Middle frontal gyrus (tissue), 1 donor: ENCODE data around the gene LRP4.

Experiments
- DNase-seq: peaks from one replicate; pipeline ENCODE4 v3.0.0-alpha.2; 2015; ENCODE audit warnings: low spot score; ENCODE audit errors: extremely low spot score

LRP4 gene

GRCh38 chr11:46895821-46896220 lies 22.5 kb downstream of the LRP4 start:
- peak; percentile 58 for DNase-seq

DNA sequence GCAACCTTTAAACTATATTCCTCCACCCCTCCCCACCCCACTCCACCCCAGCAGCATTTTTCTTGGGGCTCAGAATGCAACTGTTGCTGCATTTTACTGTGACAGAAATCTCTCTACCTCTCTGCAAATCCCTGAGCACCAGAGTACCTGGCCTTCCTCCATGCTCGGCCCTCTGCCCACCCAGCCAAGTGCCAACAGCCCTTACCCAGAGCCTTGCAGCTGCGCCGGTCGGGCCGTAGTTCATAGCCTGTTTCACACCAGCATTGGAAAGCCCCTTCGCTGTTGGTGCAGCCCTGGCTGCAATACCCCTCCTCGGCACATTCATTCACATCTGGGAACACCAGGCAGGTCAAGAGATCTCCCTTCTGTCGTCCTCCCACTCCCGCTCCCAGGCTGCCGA lies 23.4 kb downstream of the LRP4 start:
- no peak for DNase-seq

- no peak for DNase-seq
Observed at GRCh38 chr11:46894506-46894905, 23.8 kb downstream of the LRP4 start.

- DNase-seq, result no peak
Observed at GRCh38 chr11:46892838-46893237, 25.5 kb downstream of the LRP4 start.

DNA sequence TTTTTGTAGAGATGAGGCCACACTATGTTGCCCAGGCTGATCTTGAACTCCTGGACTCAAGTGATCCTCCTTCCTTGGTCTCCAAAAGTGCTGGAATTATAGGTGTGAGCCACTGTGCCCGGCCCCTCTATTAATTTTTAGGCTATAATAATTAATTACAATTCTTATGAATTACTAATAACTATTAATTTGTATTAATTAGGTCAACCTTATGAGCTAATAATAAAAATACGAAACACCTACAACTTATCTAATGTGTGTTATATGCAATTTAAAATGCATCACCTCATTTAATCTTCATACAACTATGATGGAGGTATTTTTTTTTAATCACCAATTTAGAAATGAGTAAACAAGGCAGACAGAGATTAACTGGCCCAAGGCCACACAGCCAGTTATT lies 26.2 kb downstream of the LRP4 start:
- DNase-seq, result no peak

DNA sequence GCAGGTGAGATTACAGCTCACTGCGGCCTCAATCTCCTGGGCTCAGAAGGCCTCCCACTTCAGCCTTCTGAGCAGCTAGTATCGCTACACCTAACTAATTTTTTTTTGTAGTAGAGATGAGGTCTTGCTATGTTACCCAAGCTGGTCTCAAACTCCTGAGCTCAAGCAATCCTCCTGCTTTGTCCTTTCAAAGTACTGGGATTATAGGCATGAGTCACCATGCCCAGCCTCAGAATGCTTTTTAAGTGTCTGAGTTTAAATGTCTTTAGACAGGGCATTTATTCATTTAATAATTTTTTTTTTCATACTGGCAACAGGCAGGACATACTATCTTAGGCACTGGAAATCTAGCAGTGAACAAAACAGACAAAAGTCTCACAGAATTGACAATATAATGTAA lies 27.7 kb downstream of the LRP4 start:
- no peak for DNase-seq

DNA sequence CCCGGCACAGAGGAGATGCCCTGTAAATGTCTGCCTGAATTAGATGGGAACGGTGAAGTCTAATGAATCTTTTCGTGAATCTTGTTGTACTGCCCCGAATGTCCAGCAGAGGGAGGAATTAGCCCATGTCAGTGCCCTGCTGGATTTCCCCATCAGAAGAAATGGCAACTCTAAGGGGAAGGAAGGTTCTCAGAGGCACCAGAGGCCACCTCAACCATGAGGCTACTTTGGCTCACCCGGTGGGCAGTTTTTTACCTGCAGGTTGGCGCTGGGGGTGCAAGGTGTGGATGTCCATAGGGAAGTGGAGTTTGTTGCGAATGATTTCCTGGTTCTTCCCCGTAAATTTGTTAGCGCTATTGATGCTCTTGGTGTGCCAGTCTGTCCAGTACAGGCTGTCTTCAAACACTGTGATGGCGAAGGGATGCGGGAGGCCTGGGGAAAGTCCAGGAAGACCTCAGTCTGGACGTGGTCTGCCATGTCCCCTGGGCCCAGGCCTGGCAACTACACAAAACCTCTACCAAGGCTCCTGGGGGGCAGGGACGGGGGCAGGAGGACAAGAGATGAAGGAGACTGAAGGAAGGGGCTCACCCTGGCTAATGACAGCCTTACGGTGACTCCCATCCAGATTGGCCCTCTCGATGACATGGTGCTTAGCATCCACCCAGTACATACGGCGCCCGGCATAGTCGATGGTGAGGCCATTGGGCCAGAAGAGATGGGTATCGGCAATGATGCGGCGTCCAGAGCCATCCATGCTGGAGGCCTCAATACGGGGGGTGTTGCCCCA lies 28.5 kb downstream of the LRP4 start:
- DNase-seq, result peak; percentile 65

- no peak for DNase-seq
Observed at GRCh38 chr11:46889251-46889650, 29.1 kb downstream of the LRP4 start.

- no peak for DNase-seq
Observed at GRCh38 chr11:46888636-46889035, 29.7 kb downstream of the LRP4 start.

- no peak for DNase-seq
Observed at GRCh38 chr11:46886211-46886610, 32.1 kb downstream of the LRP4 start.

DNA sequence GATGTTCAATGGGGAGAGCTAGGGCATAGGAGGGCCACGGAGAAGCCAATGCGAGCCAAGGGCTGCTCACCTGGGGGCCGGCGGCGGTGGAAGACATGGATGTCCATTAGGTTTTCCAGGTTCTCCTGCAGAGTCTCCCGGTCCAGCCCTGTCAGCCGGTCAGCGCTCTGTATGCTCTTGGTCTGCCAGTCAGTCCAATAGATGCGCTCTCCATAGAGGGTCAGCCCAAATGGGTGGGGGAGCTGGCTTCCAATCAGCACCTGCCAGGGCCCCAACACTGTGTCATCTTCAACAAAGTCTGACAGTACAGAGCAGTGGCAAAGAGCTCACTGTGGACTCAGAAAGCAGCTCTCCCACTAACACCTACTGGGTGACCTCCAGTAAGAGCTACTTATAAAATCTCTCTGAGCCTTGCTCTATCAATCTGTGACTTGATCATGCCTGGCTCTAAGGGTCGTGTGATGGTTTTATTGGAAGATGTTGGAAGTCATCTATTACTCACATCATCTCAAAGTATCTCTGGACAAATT lies 39.2 kb downstream of the LRP4 start:
- no peak for DNase-seq

DNA sequence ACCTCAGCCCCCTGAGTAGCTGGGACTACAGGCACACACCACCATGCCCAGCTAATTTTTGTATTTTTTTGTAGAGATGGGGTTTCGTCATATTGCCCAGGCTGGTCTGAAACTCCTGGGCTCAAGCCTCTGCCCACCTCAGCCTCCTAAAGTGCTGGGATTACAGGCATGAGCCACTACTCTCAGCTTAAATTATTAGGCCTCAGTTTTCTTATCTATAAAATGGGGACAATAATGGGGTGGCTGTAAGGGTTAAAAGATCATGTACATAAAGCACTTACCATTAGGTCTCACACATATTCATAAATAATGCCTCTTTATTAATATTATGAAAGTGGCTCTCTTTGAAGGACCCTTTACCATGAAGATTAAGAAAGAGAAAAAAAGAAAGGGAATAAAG lies 40.8 kb downstream of the LRP4 start:
- no peak for DNase-seq

DNA sequence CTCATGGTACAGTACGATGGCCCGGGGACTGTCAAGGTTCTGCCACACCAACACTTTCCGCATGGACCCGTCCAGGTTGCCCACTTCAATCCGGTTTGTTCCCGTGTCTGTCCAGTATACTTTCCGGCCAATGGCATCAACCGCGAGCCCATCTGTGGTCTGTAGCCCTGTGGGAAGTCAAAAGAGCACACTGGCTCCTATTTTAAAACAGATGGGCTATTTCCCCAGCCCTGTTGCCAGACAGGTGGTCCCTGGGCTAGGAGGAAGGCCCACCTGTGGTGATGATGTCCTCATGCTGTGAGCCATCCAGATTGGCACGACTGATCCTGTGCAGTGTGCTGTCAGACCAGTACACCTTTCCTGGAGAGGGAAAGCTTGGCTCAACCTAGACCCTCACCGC lies 41.9 kb downstream of the LRP4 start:
- DNase-seq, result no peak

DNA sequence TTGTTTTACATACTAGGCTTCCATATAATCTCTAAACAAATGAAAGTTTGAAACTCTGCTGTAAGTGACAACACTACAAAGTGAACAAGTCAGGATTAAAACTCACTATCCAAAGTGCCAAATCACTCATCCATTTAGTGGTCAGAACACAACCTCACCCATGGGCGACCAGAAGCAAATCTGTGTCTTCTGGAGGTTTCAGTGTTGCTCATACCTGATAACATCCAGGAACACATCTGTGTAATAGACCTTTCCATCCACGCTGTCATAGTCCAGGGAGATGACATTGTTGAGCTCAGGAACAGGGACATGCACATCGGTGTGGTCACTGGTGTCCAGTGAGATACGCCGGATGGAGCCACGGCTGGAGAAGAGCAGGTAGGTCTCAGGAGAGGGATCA lies 43.8 kb downstream of the LRP4 start:
- no peak for DNase-seq

DNA sequence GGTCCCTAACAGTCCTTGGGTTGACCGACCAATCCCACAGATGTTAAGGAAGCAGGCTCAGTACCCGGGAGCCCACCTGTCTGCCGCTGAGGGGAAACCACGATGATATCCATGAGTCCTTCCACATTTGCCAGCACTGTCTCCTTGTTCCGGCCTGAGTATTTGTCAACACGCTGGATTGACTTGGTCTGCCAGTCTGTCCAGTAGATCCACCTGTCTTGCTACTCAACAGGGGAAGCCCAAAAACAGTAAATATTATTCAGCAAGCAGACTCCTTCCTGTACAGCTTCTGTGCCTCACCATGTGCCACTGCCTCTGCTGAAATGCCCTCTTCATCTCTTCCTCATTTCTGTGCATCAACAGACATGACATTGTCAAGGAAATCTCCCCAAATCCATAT lies 49.4 kb downstream of the LRP4 start:
- DNase-seq, result no peak

DNA sequence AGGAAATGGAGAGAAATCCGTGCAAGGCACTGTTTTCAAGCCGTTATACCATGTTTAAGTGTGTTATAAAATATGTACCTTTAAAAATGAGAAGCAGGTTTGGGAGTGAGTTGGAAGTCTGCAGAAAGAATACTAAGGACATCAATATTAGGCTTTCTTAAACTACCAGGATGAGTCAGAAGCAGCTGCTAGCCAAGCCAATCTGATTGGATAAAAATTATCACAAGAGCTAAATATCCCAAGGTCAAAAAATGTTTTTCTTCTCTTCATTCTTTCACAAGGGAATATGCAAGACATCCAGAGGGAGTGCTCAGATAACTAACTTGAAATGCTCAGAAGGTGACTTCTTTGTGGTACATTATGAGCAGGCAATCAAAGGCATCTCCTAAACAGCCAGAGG lies 53.0 kb downstream of the LRP4 start:
- DNase-seq, result no peak

DNA sequence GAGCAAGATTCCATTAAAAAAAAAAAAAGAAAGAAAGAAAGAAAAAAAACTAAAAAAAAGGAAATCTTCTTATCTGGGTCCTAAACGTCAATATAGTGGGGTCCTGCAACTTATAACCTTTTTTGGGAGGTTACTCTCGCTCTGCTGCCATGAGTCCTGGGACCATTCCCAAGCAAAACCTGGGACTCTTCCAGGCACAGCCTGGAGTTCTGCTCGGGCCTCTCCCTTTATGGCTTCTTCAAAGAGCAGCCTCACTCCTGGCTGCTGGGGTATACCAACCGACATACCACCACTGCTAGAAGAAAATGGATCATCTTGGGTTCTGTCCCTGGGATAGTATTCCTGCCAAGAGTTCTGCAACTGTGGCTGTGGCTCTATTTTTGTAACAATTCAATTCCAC lies 58.1 kb downstream of the LRP4 start:
- DNase-seq, result no peak

- no peak for DNase-seq
Observed at GRCh38 chr11:46858920-46859546, 59.3 kb downstream of the LRP4 start.

GRCh38 chr11:46857666-46858065 lies 60.7 kb downstream of the LRP4 start:
- DNase-seq, result no peak

DNA sequence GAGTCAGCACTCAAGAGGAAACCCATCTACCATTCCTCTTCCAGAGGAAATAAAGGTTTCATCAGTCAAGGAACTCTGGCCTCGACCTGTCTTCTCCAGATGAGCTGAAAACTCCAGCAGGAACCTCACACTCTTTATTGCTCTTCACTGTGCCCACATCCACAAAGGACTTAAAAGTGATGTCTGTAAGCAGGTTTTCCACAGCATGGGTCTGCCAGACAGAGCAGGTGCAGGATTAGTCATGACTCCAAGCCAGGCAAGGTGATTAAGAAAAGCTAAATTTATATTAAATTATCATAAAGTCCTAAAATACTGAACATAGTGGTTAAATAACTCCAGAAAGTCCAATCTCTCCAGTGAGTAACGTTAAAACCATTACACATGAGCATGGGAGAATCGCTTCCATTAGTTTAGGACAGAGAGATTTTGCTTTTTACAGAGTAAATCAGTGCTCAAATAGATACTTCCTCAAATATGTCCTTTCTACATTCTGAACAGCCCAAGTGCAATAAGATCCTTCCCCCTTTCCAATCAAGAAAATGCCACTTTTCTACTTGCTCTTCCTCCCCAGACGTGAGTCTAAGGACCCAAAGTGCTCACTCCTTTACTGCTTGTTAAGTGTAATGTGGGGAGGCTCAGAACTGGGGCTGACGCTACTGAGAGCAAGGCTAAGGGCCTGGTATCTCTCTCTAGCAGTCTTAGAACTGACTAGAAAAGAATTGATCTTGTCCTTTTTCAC lies 61.6 kb downstream of the LRP4 start:
- no peak for DNase-seq

GRCh38 chr11:46855863-46856262 lies 62.5 kb downstream of the LRP4 start:
- no peak for DNase-seq

DNA sequence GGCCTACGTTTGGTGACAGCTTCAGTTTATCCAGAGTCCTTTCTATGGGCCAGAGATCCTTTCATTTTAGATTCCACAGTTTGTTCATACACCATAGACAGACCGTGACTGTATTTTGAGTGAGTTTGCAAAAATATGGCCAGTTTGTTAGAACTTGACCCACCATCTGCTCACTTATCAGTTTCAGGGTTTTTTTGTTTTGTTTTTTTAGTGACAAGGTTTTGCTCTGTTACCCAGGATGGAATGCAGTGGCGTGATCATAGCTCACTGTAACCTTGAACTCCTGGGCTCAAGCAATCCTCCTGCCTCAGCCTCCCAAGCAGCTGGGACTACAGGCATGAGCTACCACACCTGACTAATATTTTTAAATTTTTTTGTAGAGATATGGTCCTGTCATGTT lies 63.2 kb downstream of the LRP4 start:
- no peak for DNase-seq
